ENCODE measurements around the gene DNAJC3. TPM values are rescaled to one million over a fixed set of nuclear protein-coding genes. Genes with fewer than 3 reads are reported as not detected.
"Not testable (repeated sequence)": the region's sequence is repeated elsewhere in the genome, so short reads cannot be mapped to it uniquely, and the experiment has no call there.

DNAJC3 gene
- total RNA-seq, 1 experiment from 2014 or later = 21.2 TPM

DNA sequence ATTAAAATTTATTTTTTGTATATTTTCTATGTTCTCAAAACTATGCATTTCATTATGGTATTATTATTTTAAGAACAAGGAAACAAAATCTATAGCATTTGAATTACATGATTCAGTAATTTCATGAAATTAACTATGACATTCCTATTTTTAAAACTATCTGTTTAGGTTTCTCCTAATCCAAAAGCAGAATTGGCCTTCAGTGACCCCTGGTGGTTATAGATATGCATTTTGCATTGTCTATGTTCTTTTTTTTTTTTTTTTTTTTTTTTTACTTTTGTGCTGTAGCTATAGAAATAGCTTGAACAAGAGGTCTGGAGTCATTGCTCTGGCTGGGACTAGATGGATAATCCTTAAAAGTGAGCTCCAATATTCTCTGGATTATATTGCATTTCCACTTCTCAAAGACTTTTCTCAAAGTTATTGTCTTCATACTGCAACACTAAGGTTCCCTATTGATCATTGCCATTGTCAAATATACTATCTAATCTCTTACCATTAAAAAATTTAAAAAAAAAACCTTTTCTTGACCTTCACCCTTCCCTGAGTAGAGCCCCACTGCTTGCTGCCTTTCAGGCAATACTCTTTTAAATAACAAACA, 15.9 kb upstream of the DNAJC3 start:
- H4K8ac ChIP-seq (replicated peaks; ENCODE audit: insufficient read length, low read depth, low read length) = no peak overlapping the region
- TF ChIP-seq, protein P1, sequence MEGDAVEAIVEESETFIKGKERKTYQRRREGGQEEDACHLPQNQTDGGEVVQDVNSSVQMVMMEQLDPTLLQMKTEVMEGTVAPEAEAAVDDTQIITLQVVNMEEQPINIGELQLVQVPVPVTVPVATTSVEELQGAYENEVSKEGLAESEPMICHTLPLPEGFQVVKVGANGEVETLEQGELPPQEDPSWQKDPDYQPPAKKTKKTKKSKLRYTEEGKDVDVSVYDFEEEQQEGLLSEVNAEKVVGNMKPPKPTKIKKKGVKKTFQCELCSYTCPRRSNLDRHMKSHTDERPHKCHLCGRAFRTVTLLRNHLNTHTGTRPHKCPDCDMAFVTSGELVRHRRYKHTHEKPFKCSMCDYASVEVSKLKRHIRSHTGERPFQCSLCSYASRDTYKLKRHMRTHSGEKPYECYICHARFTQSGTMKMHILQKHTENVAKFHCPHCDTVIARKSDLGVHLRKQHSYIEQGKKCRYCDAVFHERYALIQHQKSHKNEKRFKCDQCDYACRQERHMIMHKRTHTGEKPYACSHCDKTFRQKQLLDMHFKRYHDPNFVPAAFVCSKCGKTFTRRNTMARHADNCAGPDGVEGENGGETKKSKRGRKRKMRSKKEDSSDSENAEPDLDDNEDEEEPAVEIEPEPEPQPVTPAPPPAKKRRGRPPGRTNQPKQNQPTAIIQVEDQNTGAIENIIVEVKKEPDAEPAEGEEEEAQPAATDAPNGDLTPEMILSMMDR (conservative IDR thresholded peaks at IDR 0.05) = peak; percentile 76

DNA sequence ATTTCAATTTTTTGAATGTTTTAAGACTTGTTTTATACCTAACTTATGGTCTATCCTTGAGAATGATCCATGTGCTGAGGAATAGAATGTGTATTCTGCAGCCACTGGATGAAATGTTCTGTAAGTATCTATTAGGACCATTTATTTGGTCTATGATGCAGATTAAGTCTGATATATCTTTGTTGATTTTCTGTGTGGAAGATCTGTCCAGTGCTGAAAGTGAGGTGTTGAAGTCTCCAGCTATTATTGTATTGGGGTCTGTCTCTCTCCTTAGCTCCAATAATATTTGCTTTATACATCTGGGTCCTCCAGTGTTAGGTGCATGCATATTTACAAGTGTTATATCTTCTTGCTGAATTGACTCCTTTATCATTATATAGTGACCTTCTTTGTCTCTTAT, 9.7 kb upstream of the DNAJC3 start:
- H4K20me1 ChIP-seq (ENCODE audit: control insufficient read depth, insufficient read depth, insufficient read length); H4K8ac ChIP-seq (replicated peaks; ENCODE audit: insufficient read length, low read depth, low read length); H3K9me3 ChIP-seq (ENCODE audit: control insufficient read depth, low read depth, low read length); H3K18ac ChIP-seq (ENCODE audit: insufficient read length, low read depth, low read length); H3K27me3 ChIP-seq (ENCODE audit: insufficient read depth, low read length); H2BK12ac ChIP-seq (ENCODE audit: insufficient read length, low read depth, low read length); H4K91ac ChIP-seq (ENCODE audit: insufficient read length, low read depth, low read length); H3K9ac ChIP-seq (ENCODE audit: extremely low read depth, insufficient read length, low read length); H3K23me2 ChIP-seq (ENCODE audit: insufficient read length, low read depth, low read length, poor library complexity, severe bottlenecking); H3K56ac ChIP-seq (ENCODE audit: insufficient read length, low read depth, low read length); H2AFZ ChIP-seq (ENCODE audit: low read length); H3K14ac ChIP-seq (ENCODE audit: insufficient read depth, low read length); H3K4me1 ChIP-seq (ENCODE audit: insufficient read depth, low read length); H2BK120ac ChIP-seq (ENCODE audit: low read depth, low read length, poor library complexity, severe bottlenecking); H3K4ac ChIP-seq (ENCODE audit: low read depth, low read length); H3K27ac Mint-ChIP-seq; H3K79me1 ChIP-seq (ENCODE audit: insufficient read depth, low read depth, low read length, poor library complexity, severe bottlenecking); H3K23ac ChIP-seq (ENCODE audit: insufficient read length, low read depth, low read length); H3K79me2 ChIP-seq (ENCODE audit: insufficient read depth, low read length); H3T11ph ChIP-seq (ENCODE audit: low read length); H3K4me1 Mint-ChIP-seq; H2BK20ac ChIP-seq (ENCODE audit: low read depth, low read length, poor library complexity, severe bottlenecking); H2BK5ac ChIP-seq (ENCODE audit: insufficient read length, low read length); H4K5ac ChIP-seq (ENCODE audit: insufficient read length, low read depth, low read length); H3K4me3 Mint-ChIP-seq; DNase-seq; H2BK15ac ChIP-seq (ENCODE audit: low read depth, low read length); H3K27ac ChIP-seq (ENCODE audit: insufficient read length, low read depth, low read length); H3K4me2 ChIP-seq (ENCODE audit: insufficient read depth, insufficient read length, low read length); H2AK5ac ChIP-seq (ENCODE audit: insufficient read length, low read length): not testable (repeated sequence)
- Mint-ChIP-seq H3K9me3 (peaks cover 63 to 70% of the 10 kb centered on the region in 2 experiments), H3K36me3 (ENCODE audit: insufficient read depth in 1 of 3, low read depth in 3 of 3) (peaks cover 26 to 62% (median 58%) of the 10 kb centered on the region in 3 experiments), H3K27me3 (ENCODE audit: low read depth) (peaks cover 20% of the 10 kb centered on the region)

More for the DNA sequence above, 15.9 kb upstream of the DNAJC3 start:
- Histone ChIP-seq H3K4ac (ENCODE audit: low read depth, low read length) (no peak overlapping the region), H2BK120ac (ENCODE audit: low read depth, low read length, poor library complexity, severe bottlenecking) (no peak overlapping the region), H4K5ac (ENCODE audit: insufficient read length, low read depth, low read length) (no peak overlapping the region), H3K27me3 (ENCODE audit: insufficient read depth, low read length) (no peaks in the 10 kb centered on the region), H3K79me1 (ENCODE audit: insufficient read depth, low read depth, low read length, poor library complexity, severe bottlenecking) (no peaks in the 10 kb centered on the region), H2BK12ac (ENCODE audit: insufficient read length, low read depth, low read length) (no peak overlapping the region), H3K23me2 (ENCODE audit: insufficient read length, low read depth, low read length, poor library complexity, severe bottlenecking) (no peaks in the 10 kb centered on the region), H2BK15ac (ENCODE audit: low read depth, low read length) (no peak overlapping the region), H3K14ac (ENCODE audit: insufficient read depth, low read length) (no peak overlapping the region), H3K79me2 (ENCODE audit: insufficient read depth, low read length) (no peaks in the 10 kb centered on the region), H3K9me3 (ENCODE audit: control insufficient read depth, low read depth, low read length) (no peaks in the 10 kb centered on the region), H3K4me2 (ENCODE audit: insufficient read depth, insufficient read length, low read length) (no peak overlapping the region), H3K27ac (ENCODE audit: insufficient read length, low read depth, low read length) (no peak overlapping the region), H2AK5ac (ENCODE audit: insufficient read length, low read length) (no peak overlapping the region), H3K9ac (ENCODE audit: extremely low read depth, insufficient read length, low read length) (no peak overlapping the region), H3K4me1 (ENCODE audit: insufficient read depth, low read length) (no peaks in the 10 kb centered on the region), H2BK5ac (ENCODE audit: insufficient read length, low read length) (no peak overlapping the region), H3K18ac (ENCODE audit: insufficient read length, low read depth, low read length) (no peak overlapping the region), H2AFZ (ENCODE audit: low read length) (no peak overlapping the region), H3K23ac (ENCODE audit: insufficient read length, low read depth, low read length) (no peak overlapping the region), H3T11ph (ENCODE audit: low read length) (no peak overlapping the region), H4K20me1 (ENCODE audit: control insufficient read depth, insufficient read depth, insufficient read length) (no peaks in the 10 kb centered on the region), H3K56ac (ENCODE audit: insufficient read length, low read depth, low read length) (no peak overlapping the region), H4K91ac (ENCODE audit: insufficient read length, low read depth, low read length) (no peak overlapping the region), H2BK20ac (ENCODE audit: low read depth, low read length, poor library complexity, severe bottlenecking) (no peak overlapping the region)
- no peak overlapping the region for H3K27ac Mint-ChIP-seq
- peaks cover 0 to 6% (median 5%) of the 10 kb centered on the region in 3 experiments; a peak in 3 of 7 replicates for H3K36me3 Mint-ChIP-seq (ENCODE audit: insufficient read depth in 1 of 3, low read depth in 3 of 3)
- H3K9me3 Mint-ChIP-seq = peaks cover 12 to 21% of the 10 kb centered on the region in 2 experiments
- H3K4me3 Mint-ChIP-seq = no peak overlapping the region
- H3K27me3 Mint-ChIP-seq (ENCODE audit: low read depth) = no peaks in the 10 kb centered on the region; the same call in none of the 2 replicates
- no peak for DNase-seq
- no peaks in the 10 kb centered on the region for H3K4me1 Mint-ChIP-seq

Data from H9 (cell line).